Astrocyte (in vitro differentiated cells and primary cell): ENCODE data around the gene CXCL8. TPM values are rescaled to one million over a fixed set of nuclear protein-coding genes. Genes with fewer than 3 reads are reported as not detected.

Experiments used
- DNase-seq: peaks from one replicate; pipeline ENCODE4 v3.0.0-alpha.2; 2010; ENCODE audit warnings: low read depth
- FAIRE-seq: peaks from 2 replicates; lab custom pipeline; 2011; peaks lifted over from hg19 to GRCh38; lab: Jason Lieb, UNC
- H2AFZ ChIP-seq: 2 replicates; pipeline ENCODE4 v1.6.0; 2012; ENCODE audit warnings: low read depth, low read length, inconsistent platforms
- H3K27ac ChIP-seq: 2 replicates; pipeline ENCODE4 v1.5.1; 2011; ENCODE audit warnings: low read depth, low read length, inconsistent platforms
- H3K27me3 ChIP-seq: 2 replicates; pipeline ENCODE4 v1.6.0; 2011; ENCODE audit warnings: low read length, inconsistent platforms; ENCODE audit not compliant: insufficient read depth
- H3K36me3 ChIP-seq: 2 replicates; pipeline ENCODE4 v1.5.1; 2011; ENCODE audit warnings: low read length, inconsistent platforms; ENCODE audit not compliant: insufficient read depth
- H3K4me1 ChIP-seq: 2 replicates; pipeline ENCODE4 v1.5.1; 2011; ENCODE audit warnings: low read length, inconsistent platforms; ENCODE audit not compliant: insufficient read depth
- H3K4me2 ChIP-seq: 2 replicates; pipeline ENCODE4 v1.6.0; 2012; ENCODE audit warnings: low read length, inconsistent platforms
- H3K4me3 ChIP-seq: 2 replicates; pipeline ENCODE4 v1.5.1; 2011; ENCODE audit warnings: low read depth, mild to moderate bottlenecking, low read length, inconsistent platforms; ENCODE audit not compliant: insufficient read depth
- H3K79me2 ChIP-seq: 2 replicates; pipeline ENCODE4 v1.6.0; 2012; ENCODE audit warnings: mild to moderate bottlenecking, low read length, inconsistent platforms; ENCODE audit not compliant: insufficient read depth
- H3K9ac ChIP-seq: 2 replicates; pipeline ENCODE4 v1.6.0; 2012; ENCODE audit warnings: mild to moderate bottlenecking, low read length, inconsistent platforms
- H3K9me3 ChIP-seq: 2 replicates; pipeline ENCODE4 v1.5.1; 2012; ENCODE audit warnings: low read depth, mild to moderate bottlenecking, low read length, inconsistent platforms; ENCODE audit not compliant: insufficient read depth
- H4K20me1 ChIP-seq: 2 replicates; pipeline ENCODE4 v1.6.0; 2012; ENCODE audit warnings: low read length, inconsistent platforms; ENCODE audit not compliant: insufficient read depth
- H3K27ac Mint-ChIP-seq: one replicate; pipeline ENCODE4 v1.8.0; 2021; ENCODE audit warnings: mild to moderate bottlenecking, mixed read lengths; ENCODE audit not compliant: unreplicated experiment
- H3K27me3 Mint-ChIP-seq: one replicate; pipeline ENCODE4 v1.8.0; 2021; ENCODE audit warnings: low read depth, mixed read lengths; ENCODE audit not compliant: unreplicated experiment
- H3K36me3 Mint-ChIP-seq: one replicate; pipeline ENCODE4 v1.8.0; 2021; ENCODE audit warnings: low read depth, mixed read lengths; ENCODE audit not compliant: unreplicated experiment
- H3K4me1 Mint-ChIP-seq: one replicate; pipeline ENCODE4 v1.8.0; 2021; ENCODE audit warnings: low read depth, mixed read lengths; ENCODE audit not compliant: unreplicated experiment
- H3K4me3 Mint-ChIP-seq: one replicate; pipeline ENCODE4 v1.8.0; 2021; ENCODE audit warnings: mild to moderate bottlenecking, moderate library complexity, mixed read lengths; ENCODE audit not compliant: unreplicated experiment
- H3K9me3 Mint-ChIP-seq: one replicate; pipeline ENCODE4 v1.8.0; 2021; ENCODE audit warnings: mild to moderate bottlenecking, mixed read lengths; ENCODE audit not compliant: unreplicated experiment
- CTCF ChIP-seq: IDR thresholded peaks from 2 replicates; pipeline ENCODE4 v1.5.1; 2011; ENCODE audit warnings: low read depth, mild to moderate bottlenecking, inconsistent platforms, low read length, moderate library complexity; ENCODE audit not compliant: insufficient read depth
- EZH2 ChIP-seq: IDR thresholded peaks from 2 replicates; pipeline ENCODE4 v1.6.1; 2012; ENCODE audit warnings: mild to moderate bottlenecking, low read length, inconsistent platforms; ENCODE audit not compliant: insufficient read depth
- total RNA-seq: library from RNA; stranded (reverse); gene quantifications from 2 replicates; pipeline ENCODE4 v1.2.1, GENCODE V29; 2021

CXCL8 gene
- total RNA-seq, 1 donor from 2014 or later, result 1.5 TPM

- Histone ChIP-seq H3K9me3 (no peaks in the 10 kb centered on the region), H3K36me3 (no peaks in the 10 kb centered on the region), H3K4me3 (no peak overlapping the region), H3K79me2 (no peaks in the 10 kb centered on the region), H4K20me1 (no peaks in the 10 kb centered on the region), H3K27ac (no peak overlapping the region), H3K4me1 (peaks cover 18% of the 10 kb centered on the region), H3K9ac (no peak overlapping the region), H3K4me2 (peak overlapping the region; percentile 21), H2AFZ (no peak overlapping the region), H3K27me3 (no peaks in the 10 kb centered on the region)
- Mint-ChIP-seq H3K27ac (no peak overlapping the region), H3K4me1 (peaks cover 15% of the 10 kb centered on the region), H3K9me3 (no peaks in the 10 kb centered on the region), H3K27me3 (no peaks in the 10 kb centered on the region), H3K4me3 (no peak overlapping the region), H3K36me3 (no peaks in the 10 kb centered on the region)
- DNase-seq (peak; percentile 81), FAIRE-seq (no peak)
- TF ChIP-seq CTCF (no peak), EZH2 (no peak)
Observed at GRCh38 chr4:73698217-73698616, 42.2 kb upstream of the CXCL8 start.

GRCh38 chr4:73701116-73701515, 39.3 kb upstream of the CXCL8 start:
- peaks cover 39% of the 10 kb centered on the region for H3K4me1 Mint-ChIP-seq
- Histone ChIP-seq H3K36me3 (no peaks in the 10 kb centered on the region), H3K9ac (no peak overlapping the region)

More at GRCh38 chr4:73701116-73701515, 39.3 kb upstream of the CXCL8 start:
- peak overlapping the region; percentile 6 for H3K27ac Mint-ChIP-seq
- H3K36me3 Mint-ChIP-seq, result no peaks in the 10 kb centered on the region
- Histone ChIP-seq H3K4me2 (no peak overlapping the region), H3K27ac (no peak overlapping the region), H2AFZ (no peak overlapping the region), H3K4me3 (no peak overlapping the region), H3K4me1 (peaks cover 39% of the 10 kb centered on the region), H4K20me1 (no peaks in the 10 kb centered on the region), H3K27me3 (no peaks in the 10 kb centered on the region), H3K9me3 (no peaks in the 10 kb centered on the region), H3K79me2 (no peaks in the 10 kb centered on the region)
- TF ChIP-seq EZH2 (no peak), CTCF (no peak)
- no peaks in the 10 kb centered on the region for H3K27me3 Mint-ChIP-seq
- no peaks in the 10 kb centered on the region for H3K9me3 Mint-ChIP-seq
- no peak for FAIRE-seq
- no peak for DNase-seq
- no peak overlapping the region for H3K4me3 Mint-ChIP-seq
